SK-N-SH (cell line): ENCODE results near the gene MGLL. TPM values are rescaled to one million over a fixed set of nuclear protein-coding genes. Genes with fewer than 3 reads are reported as not detected.

Experiments used
- CTCF ChIA-PET: fragments of 300-600, 350-600 bp; formaldehyde crosslinking; extraction: SDS; loops from one replicate; lab custom pipeline; 2021; lab: Yijun Ruan, JAX
- POLR2A ChIA-PET: fragments of 350-600 bp; sonication (Branson Sonifier 250); formaldehyde crosslinking; extraction: SDS; loops from one replicate; lab custom pipeline; 2020; ENCODE audit warnings: antibody characterized with exemption, inconsistent platforms; lab: Yijun Ruan, JAX
- DNase-seq: peaks from one replicate; pipeline ENCODE4 v3.0.0; 2012
- H2AFZ ChIP-seq: fragments of 200-600 bp; sonication (generic); 2 replicates; pipeline ENCODE4 v1.8.1; 2016; ENCODE audit warnings: antibody characterized with exemption, mild to moderate bottlenecking, low read depth
- H3F3A ChIP-seq: fragments of 200-600 bp; sonication (generic); replicated peaks from 2 replicates; pipeline ENCODE3; 2016; ENCODE audit warnings: antibody characterized with exemption, mild to moderate bottlenecking; ENCODE audit not compliant: insufficient read depth
- H3K27ac ChIP-seq, 2 experiments: fragments of 200-500 bp in 1 of 2; fragments of 200-600 bp in 1 of 2; sonication (Bioruptor generic) in 1 of 2; sonication (generic), shearing (Covaris generic) in 1 of 2; 2 replicates each; pipeline versions ENCODE4 v1.5.1 to v1.6.1; 2014 to 2016; ENCODE audit warnings: low read depth in 2 of 2, inconsistent platforms in 1 of 2, low read length in 1 of 2, mild to moderate bottlenecking in 1 of 2, mixed read lengths in 1 of 2
- H3K27me3 ChIP-seq: fragments of 200-600 bp; sonication (generic), shearing (Covaris generic); 2 replicates; pipeline ENCODE4 v1.6.1; 2016; ENCODE audit warnings: mixed run types; ENCODE audit not compliant: insufficient read depth
- H3K36me3 ChIP-seq, 2 experiments: fragments of 200-500 bp in 1 of 2; fragments of 200-600 bp in 1 of 2; sonication (Bioruptor generic) in 1 of 2; sonication (generic) in 1 of 2; replicated peaks in 1 of 2; 2 replicates each; pipeline versions ENCODE3 to v1.5.1; 2014 to 2016; ENCODE audit warnings: low read length in 1 of 2, mild to moderate bottlenecking in 1 of 2; ENCODE audit not compliant: insufficient read depth in 2 of 2, control insufficient read depth in 1 of 2
- H3K4me1 ChIP-seq, 2 experiments: fragments of 200-500 bp in 1 of 2; fragments of 200-600 bp in 1 of 2; sonication (Bioruptor generic) in 1 of 2; sonication (generic), shearing (Covaris generic) in 1 of 2; 2 replicates each; pipeline versions ENCODE4 v1.5.1 to v1.6.1; 2014 to 2016; ENCODE audit warnings: low read depth in 1 of 2, low read length in 1 of 2, mixed run types in 1 of 2; ENCODE audit not compliant: insufficient read depth in 2 of 2, control insufficient read depth in 1 of 2
- H3K4me2 ChIP-seq: fragments of 200-600 bp; sonication (generic), shearing (Covaris generic); 2 replicates; pipeline ENCODE4 v1.6.1; 2017; ENCODE audit warnings: mixed run types
- H3K4me3 ChIP-seq, 2 experiments: fragments of 200-500 bp in 1 of 2; fragments of 200-600 bp in 1 of 2; sonication (Bioruptor generic) in 1 of 2; sonication (generic), shearing (Covaris generic) in 1 of 2; 2 replicates each; pipeline versions ENCODE4 v1.5.1 to v1.8.1; 2014 to 2016; ENCODE audit warnings: low read depth in 2 of 2, inconsistent platforms in 1 of 2, low read length in 1 of 2, mild to moderate bottlenecking in 1 of 2, mixed read lengths in 1 of 2, moderate library complexity in 1 of 2
- H3K79me2 ChIP-seq: fragments of 200-600 bp; sonication (generic); 2 replicates; pipeline ENCODE4 v1.8.1; 2017; ENCODE audit warnings: mild to moderate bottlenecking; ENCODE audit not compliant: insufficient read depth
- H3K9ac ChIP-seq: fragments of 200-600 bp; sonication (generic); 2 replicates; pipeline ENCODE4 v1.6.1; 2017; ENCODE audit warnings: mixed run types
- H3K9me2 ChIP-seq: fragments of 200-600 bp; sonication (generic); 2 replicates; pipeline ENCODE4 v1.6.1; 2017; ENCODE audit warnings: mixed run types
- H3K9me3 ChIP-seq: fragments of 200-600 bp; sonication (generic); 2 replicates; pipeline ENCODE4 v1.6.1; 2017; ENCODE audit warnings: mixed run types, mild to moderate bottlenecking, moderate library complexity
- H4K20me1 ChIP-seq: fragments of 200-600 bp; sonication (generic); 2 replicates; pipeline ENCODE4 v1.6.1; 2017; ENCODE audit warnings: mild to moderate bottlenecking, mixed run types; ENCODE audit not compliant: insufficient read depth
- CHD2 ChIP-seq: fragments of 150-350 bp; IDR thresholded peaks from 2 replicates; pipeline ENCODE4 v1.6.1; 2018; ENCODE audit warnings: low read length; ENCODE audit not compliant: partially characterized antibody
- ELF1 ChIP-seq: IDR thresholded peaks from 2 replicates; pipeline ENCODE4 v1.4.0; 2012
- EP300 ChIP-seq, 2 experiments: IDR thresholded peaks; 2 replicates each; pipeline versions ENCODE4 v1.4.0 to v1.6.1; 2012; ENCODE audit warnings: borderline replicate concordance in 1 of 2, low read depth in 1 of 2, low read length in 1 of 2
- EZH2phosphoT487 ChIP-seq: fragments of 200-600 bp; sonication (generic); IDR thresholded peaks from 2 replicates; pipeline ENCODE4 v1.6.1; 2017; ENCODE audit warnings: low read depth, mixed run types, mild to moderate bottlenecking, antibody characterized with exemption, moderate library complexity, borderline replicate concordance
- JUND ChIP-seq: IDR thresholded peaks from 2 replicates; pipeline ENCODE4 v1.4.0; 2012
- MAX ChIP-seq: IDR thresholded peaks from 2 replicates; pipeline ENCODE4 v1.4.0; 2012; ENCODE audit warnings: low read depth
- MEF2A ChIP-seq: IDR thresholded peaks from 2 replicates; pipeline ENCODE4 v1.4.0; 2012; ENCODE audit warnings: low read depth, borderline replicate concordance
- MXI1 ChIP-seq: IDR thresholded peaks from 2 replicates; pipeline ENCODE4 v1.6.1; 2012; ENCODE audit warnings: mild to moderate bottlenecking, low read depth, low read length, improper control_type of control experiment
- POLR2AphosphoS5 ChIP-seq: IDR thresholded peaks from 2 replicates; pipeline ENCODE4 v1.6.1; 2012; ENCODE audit warnings: low read depth, low read length
- RCOR1 ChIP-seq: fragments of 150-350 bp; IDR thresholded peaks from 2 replicates; pipeline ENCODE4 v1.6.1; 2017; ENCODE audit warnings: antibody characterized with exemption, low read length
- RXRA ChIP-seq: IDR thresholded peaks from 2 replicates; pipeline ENCODE4 v1.4.0; 2012; ENCODE audit warnings: low read depth, mild to moderate bottlenecking, borderline replicate concordance
- SIN3A ChIP-seq: IDR thresholded peaks from 2 replicates; pipeline ENCODE4 v1.6.1; 2012; ENCODE audit warnings: low read depth, mild to moderate bottlenecking, low read length, moderate library complexity, borderline replicate concordance
- TAF1 ChIP-seq: IDR thresholded peaks from 2 replicates; pipeline ENCODE4 v1.6.1; 2012; ENCODE audit warnings: low read depth, mild to moderate bottlenecking, low read length, moderate library complexity, borderline replicate concordance
- TCF12 ChIP-seq: IDR thresholded peaks from 2 replicates; pipeline ENCODE4 v1.4.0; 2012
- TEAD4 ChIP-seq: IDR thresholded peaks from 2 replicates; pipeline ENCODE4 v1.4.0; 2012; ENCODE audit warnings: mild to moderate bottlenecking, borderline replicate concordance; ENCODE audit not compliant: insufficient read depth
- USF1 ChIP-seq: IDR thresholded peaks from 2 replicates; pipeline ENCODE4 v1.4.0; 2012; ENCODE audit warnings: low read depth, borderline replicate concordance
- USF2 ChIP-seq: fragments of 150-350 bp; IDR thresholded peaks from 2 replicates; pipeline ENCODE4 v1.6.1; 2017; ENCODE audit warnings: antibody characterized with exemption, low read length, low read depth, borderline replicate concordance
- YY1 ChIP-seq: IDR thresholded peaks from 2 replicates; pipeline ENCODE4 v1.4.0; 2012; ENCODE audit warnings: low read depth, mild to moderate bottlenecking
- ZBTB33 ChIP-seq: IDR thresholded peaks from 2 replicates; pipeline ENCODE4 v1.4.0; 2012; ENCODE audit warnings: low read depth, borderline replicate concordance
- WGBS: methylation state at CpG from one replicate; pipeline ENCODE4 v1.1.6; 2017; ENCODE audit warnings: low lambda C conversion rate; 5-methylcytosine and 5-hydroxymethylcytosine counted together
- polyA plus RNA-seq, 3 experiments: library from polyadenylated mRNA; depleted of rRNA; stranded (reverse); fragments of >200 nt; gene quantifications; 2 replicates each; pipeline ENCODE4 v1.2.3, GENCODE V29; 2012
- TF ChIP-seq, protein P1 (sequence below): fragments of 150-350 bp; IDR thresholded peaks from 2 replicates; pipeline ENCODE4 v1.6.1; 2016; ENCODE audit warnings: mild to moderate bottlenecking, low read depth, low read length

Gene MGLL
- polyA plus RNA-seq, 1 of the 3 experiments (the other 2 are of a cell fraction), result 2.2 TPM

GRCh38 chr3:127765735-127766134, 56.6 kb downstream of the MGLL start:
- Histone ChIP-seq H3K27me3 (no peaks in the 10 kb centered on the region), H4K20me1 (no peaks in the 10 kb centered on the region), H2AFZ (no peak overlapping the region), H3K4me2 (no peak overlapping the region), H3K4me3 (no peak overlapping the region), H3K27ac (no peak overlapping the region), H3K9me3 (no peaks in the 10 kb centered on the region), H3K4me1 (peaks cover 2 to 12% of the 10 kb centered on the region in 2 experiments; a peak in 3 of 4 replicates), H3K9me2 (no peaks in the 10 kb centered on the region), H3K79me2 (no peaks in the 10 kb centered on the region), H3F3A (peaks cover 14% of the 10 kb centered on the region), H3K9ac (no peak overlapping the region), H3K36me3 (no peaks in the 10 kb centered on the region)
- ChIA-PET POLR2A (no interaction called here), CTCF (interaction anchor here (1.3 to 2.5 kb wide), 2 partner anchors 16 to 82 kb away, joined by 3 to 10 read pairs; no protein-coding TSS in a partner anchor)
- DNase-seq, result no peak
- no peak for TF ChIP-seq MXI1
- no peak for TF ChIP-seq USF1
- TF ChIP-seq TEAD4, result no peak
- TF ChIP-seq POLR2AphosphoS5, result no peak
- no peak for TF ChIP-seq SIN3A
- TF ChIP-seq USF2, result no peak
- no peak for TF ChIP-seq EZH2phosphoT487
- no peak for TF ChIP-seq TCF12
- TF ChIP-seq JUND, result no peak
- no peak for TF ChIP-seq ZBTB33
- no peak for TF ChIP-seq RXRA
- TF ChIP-seq CHD2, result no peak
- no peak for TF ChIP-seq YY1
- no peak for TF ChIP-seq MEF2A
- TF ChIP-seq MAX, result no peak
- TF ChIP-seq TAF1, result no peak
- TF ChIP-seq EP300 (IDR thresholded peaks at IDR 0.05; ENCODE audit: borderline replicate concordance in 1 of 2, low read depth in 1 of 2, low read length in 1 of 2), result no peak
- no peak for TF ChIP-seq ELF1
- no peak for TF ChIP-seq RCOR1
- TF ChIP-seq, protein P1, sequence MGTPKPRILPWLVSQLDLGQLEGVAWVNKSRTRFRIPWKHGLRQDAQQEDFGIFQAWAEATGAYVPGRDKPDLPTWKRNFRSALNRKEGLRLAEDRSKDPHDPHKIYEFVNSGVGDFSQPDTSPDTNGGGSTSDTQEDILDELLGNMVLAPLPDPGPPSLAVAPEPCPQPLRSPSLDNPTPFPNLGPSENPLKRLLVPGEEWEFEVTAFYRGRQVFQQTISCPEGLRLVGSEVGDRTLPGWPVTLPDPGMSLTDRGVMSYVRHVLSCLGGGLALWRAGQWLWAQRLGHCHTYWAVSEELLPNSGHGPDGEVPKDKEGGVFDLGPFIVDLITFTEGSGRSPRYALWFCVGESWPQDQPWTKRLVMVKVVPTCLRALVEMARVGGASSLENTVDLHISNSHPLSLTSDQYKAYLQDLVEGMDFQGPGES, result no peak
- 91% methylated on average over 7 of the region's 7 CpGs for WGBS
